Stimulated activated CD4-positive, alpha-beta T cell treated with anti-CD3 and anti-CD28 coated beads, Interleukin-1b, Interleukin-23, amount 100 ng/mL, for 1 hour (primary cell): Measurements from ENCODE around the gene ICAM4.
"Not testable (repeated sequence)": the region's sequence is repeated elsewhere in the genome, so short reads cannot be mapped to it uniquely, and the experiment has no call there.

ENCODE experiments used
- DNase-seq, 2 donors: peaks; one replicate each; pipeline ENCODE4 v3.0.0-alpha.2; 2020; ENCODE audit warnings: low read depth in 2 of 2

The ICAM4 gene

GRCh38 chr19:10269333-10270179 is 17.2 kb upstream of the ICAM4 start:
- DNase-seq = peak; percentile 73 to 88

GRCh38 chr19:10270180-10270615 is 16.6 kb upstream of the ICAM4 start:
- DNase-seq = no peak

GRCh38 chr19:10270616-10271394 is 15.9 kb upstream of the ICAM4 start, which contains the start of gene ICAM1:
TSS of gene ICAM1 (plus strand) at chr19:10271120. CDS start at chr19:10271160, 40 bp downstream.
- no peak for DNase-seq

- no peak for DNase-seq
Observed at GRCh38 chr19:10271543-10272086, 15.1 kb upstream of the ICAM4 start.

GRCh38 chr19:10274589-10274988 is 12.2 kb upstream of the ICAM4 start:
- DNase-seq = no peak

- no peak for DNase-seq
Observed at GRCh38 chr19:10277795-10278589, 8.8 kb upstream of the ICAM4 start.

- no peak for DNase-seq
Observed at GRCh38 chr19:10278935-10279334, 7.8 kb upstream of the ICAM4 start.

- no peak for DNase-seq
Observed at GRCh38 chr19:10279737-10280442, 6.9 kb upstream of the ICAM4 start.

GRCh38 chr19:10282043-10282442 is 4.7 kb upstream of the ICAM4 start:
- not testable (repeated sequence) for DNase-seq

GRCh38 chr19:10283301-10284064 is 3.3 kb upstream of the ICAM4 start:
- DNase-seq = no peak

- DNase-seq = no peak
Observed at GRCh38 chr19:10284065-10284959, 2.4 kb upstream of the ICAM4 start.

- DNase-seq = no peak
Observed at GRCh38 chr19:10284960-10285278, 1.8 kb upstream of the ICAM4 start.

- no peak for DNase-seq
Observed at GRCh38 chr19:10285393-10285792, 1.4 kb upstream of the ICAM4 start.

- no peak for DNase-seq
Observed at GRCh38 chr19:10288662-10289166, 2.0 kb downstream of the ICAM4 start.

GRCh38 chr19:10289167-10289835 is 2.5 kb downstream of the ICAM4 start:
- DNase-seq = no peak

- DNase-seq = no peak
Observed at GRCh38 chr19:10289836-10290356, 3.1 kb downstream of the ICAM4 start, which contains the start of gene ICAM5. TSS of gene ICAM5 (plus strand) at chr19:10289952. CDS start at chr19:10290044, 92 bp downstream.

GRCh38 chr19:10290357-10290875 is 3.7 kb downstream of the ICAM4 start:
- DNase-seq = no peak
